Measurements from ENCODE around the gene RNF148.
"Not testable (repeated sequence)": the region's sequence is repeated elsewhere in the genome, so short reads cannot be mapped to it uniquely, and the experiment has no call there.

RNF148 gene

GRCh38 chr7:122694697-122695096, 8.0 kb downstream of the RNF148 start:
- no peaks in the 10 kb centered on the region for H4K20me1 ChIP-seq
- no peaks in the 10 kb centered on the region for H3K27me3 ChIP-seq
- no peaks in the 10 kb centered on the region for H3K4me1 ChIP-seq
- TF ChIP-seq Cebpa-rat (IDR thresholded peaks at IDR 0.05): no peak
- H3K27ac ChIP-seq: no peak overlapping the region
- H3K9me3 ChIP-seq (replicated peaks in 1 of 11): peaks cover 3 to 18% (median 12%) of the 10 kb centered on the region in 11 experiments; a peak in 16 of 22 replicates
- H3K9ac ChIP-seq: no peak overlapping the region
- H3K4me2 ChIP-seq: no peak overlapping the region
- no peaks in the 10 kb centered on the region for H3K36me3 ChIP-seq
- no peak overlapping the region for H3K4me3 ChIP-seq

GRCh38 chr7:122692769-122693309, 9.9 kb downstream of the RNF148 start:
- peaks cover 3 to 18% (median 12%) of the 10 kb centered on the region in 11 experiments; a peak in 16 of 22 replicates for H3K9me3 ChIP-seq (replicated peaks in 1 of 11)
- H3K9ac ChIP-seq: no peak overlapping the region
- no peak for TF ChIP-seq Cebpa-rat (IDR thresholded peaks at IDR 0.05)
- H4K20me1 ChIP-seq: no peaks in the 10 kb centered on the region
- H3K36me3 ChIP-seq: no peaks in the 10 kb centered on the region
- no peak overlapping the region for H3K4me2 ChIP-seq
- no peak overlapping the region for H3K4me3 ChIP-seq
- no peaks in the 10 kb centered on the region for H3K27me3 ChIP-seq
- H3K27ac ChIP-seq: no peak overlapping the region
- H3K4me1 ChIP-seq: no peaks in the 10 kb centered on the region

GRCh38 chr7:122691569-122692235, 11.0 kb downstream of the RNF148 start:
- H3K36me3 ChIP-seq: no peaks in the 10 kb centered on the region
- H3K4me2 ChIP-seq: no peak overlapping the region
- H3K9ac ChIP-seq: no peak overlapping the region
- H3K9me3 ChIP-seq (replicated peaks in 1 of 11): peaks cover 3 to 18% (median 12%) of the 10 kb centered on the region in 11 experiments; a peak in 16 of 22 replicates
- no peaks in the 10 kb centered on the region for H3K27me3 ChIP-seq
- no peaks in the 10 kb centered on the region for H4K20me1 ChIP-seq
- no peaks in the 10 kb centered on the region for H3K4me1 ChIP-seq
- TF ChIP-seq Cebpa-rat (IDR thresholded peaks at IDR 0.05): no peak
- H3K27ac ChIP-seq: no peak overlapping the region
- H3K4me3 ChIP-seq: no peak overlapping the region

- peaks cover 3 to 18% (median 12%) of the 10 kb centered on the region in 11 experiments; a peak in 16 of 22 replicates for H3K9me3 ChIP-seq (replicated peaks in 1 of 11)
- H4K20me1 ChIP-seq: no peaks in the 10 kb centered on the region
Observed at GRCh38 chr7:122689346-122690109, 13.2 kb downstream of the RNF148 start.

GRCh38 chr7:122688400-122688998, 14.2 kb downstream of the RNF148 start:
- Histone ChIP-seq H3K4me1 (no peaks in the 10 kb centered on the region), H4K20me1 (no peaks in the 10 kb centered on the region), H3K4me3 (no peak overlapping the region), H3K4me2 (no peak overlapping the region), H3K27me3 (no peaks in the 10 kb centered on the region), H3K9me3 (replicated peaks in 1 of 11) (peaks cover 3 to 18% (median 12%) of the 10 kb centered on the region in 11 experiments; a peak in 16 of 22 replicates), H3K9ac (no peak overlapping the region), H3K27ac (no peak overlapping the region), H3K36me3 (no peaks in the 10 kb centered on the region)
- no peak for TF ChIP-seq Cebpa-rat (IDR thresholded peaks at IDR 0.05)

More at GRCh38 chr7:122689346-122690109, 13.2 kb downstream of the RNF148 start:
- Histone ChIP-seq H3K27me3 (no peaks in the 10 kb centered on the region), H3K4me2 (no peak overlapping the region), H3K4me3 (no peak overlapping the region), H3K9ac (no peak overlapping the region), H3K27ac (no peak overlapping the region), H3K36me3 (no peaks in the 10 kb centered on the region), H3K4me1 (no peaks in the 10 kb centered on the region)
- no peak for TF ChIP-seq Cebpa-rat (IDR thresholded peaks at IDR 0.05)

- H3K4me2 ChIP-seq: no peak overlapping the region
- H3K36me3 ChIP-seq: no peaks in the 10 kb centered on the region
- no peak overlapping the region for H3K9ac ChIP-seq
- TF ChIP-seq Cebpa-rat (IDR thresholded peaks at IDR 0.05): no peak
- no peak overlapping the region for H3K4me3 ChIP-seq
- no peaks in the 10 kb centered on the region for H4K20me1 ChIP-seq
- H3K4me1 ChIP-seq: no peaks in the 10 kb centered on the region
- no peaks in the 10 kb centered on the region for H3K27me3 ChIP-seq
- no peak overlapping the region for H3K27ac ChIP-seq
- no peaks in the 10 kb centered on the region; a peak in 1 of 22 replicates for H3K9me3 ChIP-seq (replicated peaks in 1 of 11)
Observed at GRCh38 chr7:122686360-122686878, 16.3 kb downstream of the RNF148 start.

- H3K27me3 ChIP-seq: no peaks in the 10 kb centered on the region
- peaks cover 0 to 2% (median 0%) of the 10 kb centered on the region in 11 experiments; a peak in 1 of 22 replicates for H3K9me3 ChIP-seq (replicated peaks in 1 of 11)
- H3K36me3 ChIP-seq: no peaks in the 10 kb centered on the region
- H3K4me3 ChIP-seq: no peak overlapping the region
- H3K9ac ChIP-seq: no peak overlapping the region
- no peak for TF ChIP-seq Cebpa-rat (IDR thresholded peaks at IDR 0.05)
- no peaks in the 10 kb centered on the region for H3K4me1 ChIP-seq
- no peak overlapping the region for H3K27ac ChIP-seq
- H3K4me2 ChIP-seq: no peak overlapping the region
- H4K20me1 ChIP-seq: no peaks in the 10 kb centered on the region
Observed at GRCh38 chr7:122684504-122684903, 18.2 kb downstream of the RNF148 start.

GRCh38 chr7:122682815-122683550, 19.7 kb downstream of the RNF148 start:
- no peak overlapping the region for H3K4me2 ChIP-seq
- peaks cover 0 to 6% (median 0%) of the 10 kb centered on the region in 11 experiments; a peak in 1 of 22 replicates for H3K9me3 ChIP-seq (replicated peaks in 1 of 11)
- H3K4me3 ChIP-seq: no peak overlapping the region
- H3K36me3 ChIP-seq: no peaks in the 10 kb centered on the region
- H4K20me1 ChIP-seq: no peaks in the 10 kb centered on the region
- no peaks in the 10 kb centered on the region for H3K27me3 ChIP-seq
- no peaks in the 10 kb centered on the region for H3K4me1 ChIP-seq
- H3K9ac ChIP-seq: no peak overlapping the region
- H3K27ac ChIP-seq: no peak overlapping the region
- TF ChIP-seq Cebpa-rat (IDR thresholded peaks at IDR 0.05): no peak

GRCh38 chr7:122681186-122681585, 21.5 kb downstream of the RNF148 start:
- not testable (repeated sequence) for H3K9me3 ChIP-seq (replicated peaks in 1 of 11); H3K27ac ChIP-seq

More at GRCh38 chr7:122681186-122681585, 21.5 kb downstream of the RNF148 start:
- not testable (repeated sequence) for H3K36me3 ChIP-seq, H3K4me1 ChIP-seq, H3K4me2 ChIP-seq, H3K4me3 ChIP-seq, H4K20me1 ChIP-seq, H3K27me3 ChIP-seq, H3K9ac ChIP-seq

Data from BLaER1 treated with 17β-estradiol and CSF1 and Interleukin-3, amounts not matched to agents 10 nM and 100 nM (cell line).